ENCODE data around the gene HOXD13.

GRCh38 chr2:176080540-176081375, 11.8 kb upstream of the HOXD13 start:
- no peak for TF ChIP-seq CTCF (IDR thresholded peaks at IDR 0.05; ENCODE audit: low read length)
- TF ChIP-seq EZH2 (optimal IDR thresholded peaks at IDR 0.05; ENCODE audit: low read depth, low read length): no peak
- no peak for TF ChIP-seq EZH2phosphoT487 (IDR thresholded peaks at IDR 0.05; ENCODE audit: low read length)

Data from MM.1S (cell line).